OCI-LY7 (cell line): ENCODE results near the gene CSTPP1. TPM values are rescaled to one million over a fixed set of nuclear protein-coding genes. Genes with fewer than 3 reads are reported as not detected.

Source experiments
- BruUV-seq: library from RNA; stranded (reverse); fragments of 400-500 nt; replicated peaks from 2 replicates; lab custom pipeline; 2021; lab: Mats Ljungman, UMichigan
- CTCF ChIA-PET: fragments of 300-600 bp; sonication (Branson Sonifier 250); formaldehyde crosslinking; loops from one replicate; lab custom pipeline; 2022; ENCODE audit warnings: antibody characterized with exemption; ENCODE audit not compliant: unreplicated experiment; lab: Charles Lee
- POLR2A ChIA-PET: fragments of 300-600 bp; sonication (Branson Sonifier 250); formaldehyde crosslinking; loops from one replicate; lab custom pipeline; 2022; ENCODE audit warnings: antibody characterized with exemption; lab: Charles Lee
- DNase-seq: peaks from one replicate; pipeline ENCODE4 v3.0.0-alpha.2; 2015; ENCODE audit warnings: low spot score
- H2AFZ ChIP-seq: fragments of 200-600 bp; sonication (generic), shearing (Covaris generic); 2 replicates; pipeline ENCODE4 v1.6.1; 2014; ENCODE audit warnings: mild to moderate bottlenecking, antibody characterized with exemption, low read length, moderate library complexity
- H3K27ac ChIP-seq: fragments of 200-600 bp; sonication (generic); 2 replicates; pipeline ENCODE4 v1.5.1; 2014; ENCODE audit warnings: mixed run types, low read depth, mild to moderate bottlenecking, moderate library complexity, low read length, inconsistent platforms; ENCODE audit not compliant: poor library complexity, severe bottlenecking
- H3K36me3 ChIP-seq: fragments of 200-600 bp; sonication (generic); 2 replicates; pipeline ENCODE4 v1.6.1; 2014; ENCODE audit warnings: mild to moderate bottlenecking, antibody characterized with exemption, low read length, moderate library complexity, mixed read lengths; ENCODE audit not compliant: insufficient read depth
- H3K4me1 ChIP-seq: fragments of 200-600 bp; sonication (generic); 2 replicates; pipeline ENCODE4 v1.5.1; 2014; ENCODE audit warnings: mild to moderate bottlenecking, low read length; ENCODE audit not compliant: insufficient read depth, poor library complexity, severe bottlenecking
- H3K4me2 ChIP-seq: fragments of 200-600 bp; sonication (generic); 2 replicates; pipeline ENCODE4 v1.6.1; 2014; ENCODE audit warnings: mild to moderate bottlenecking, low read length
- H3K4me3 ChIP-seq: fragments of 200-600 bp; sonication (generic); 2 replicates; pipeline ENCODE4 v1.5.1; 2014; ENCODE audit warnings: mild to moderate bottlenecking, low read depth, low read length; ENCODE audit not compliant: poor library complexity, severe bottlenecking
- H3K79me2 ChIP-seq: fragments of 200-600 bp; sonication (generic); 2 replicates; pipeline ENCODE4 v1.6.1; 2016; ENCODE audit warnings: low read depth, mild to moderate bottlenecking, low read length, moderate library complexity, mixed read lengths; ENCODE audit not compliant: insufficient read depth
- H3K9me2 ChIP-seq: fragments of 200-600 bp; sonication (generic); 2 replicates; pipeline ENCODE4 v1.6.1; 2016; ENCODE audit warnings: mild to moderate bottlenecking, low read length, mixed read lengths; ENCODE audit not compliant: insufficient read depth
- H3K9me3 ChIP-seq: fragments of 200-600 bp; sonication (generic); 2 replicates; pipeline ENCODE4 v1.6.1; 2014; ENCODE audit warnings: mild to moderate bottlenecking, mixed run types, low read length, mixed read lengths
- H4K20me1 ChIP-seq: fragments of 200-600 bp; sonication (generic); 2 replicates; pipeline ENCODE4 v1.6.1; 2014; ENCODE audit warnings: mild to moderate bottlenecking, antibody characterized with exemption, low read length, moderate library complexity, mixed read lengths; ENCODE audit not compliant: insufficient read depth
- EZH2phosphoT487 ChIP-seq: fragments of 200-600 bp; sonication (generic); IDR thresholded peaks from 2 replicates; pipeline ENCODE4 v1.6.1; 2018; ENCODE audit warnings: low read depth, borderline replicate concordance, mild to moderate bottlenecking, mixed run types, antibody characterized with exemption, low read length, moderate library complexity, mixed read lengths
- intact Hi-C: fragments of 100-400 bp; cut with micrococcal nuclease; formaldehyde crosslinking; loops from one replicate; pipeline ENCODE4 v1.10.0; 2022; ENCODE audit not compliant: unreplicated experiment
- total RNA-seq, 2 experiments: library from RNA; depleted of rRNA in 1 of 2; stranded (reverse); fragments of >200 nt in 1 of 2; shearing (Covaris generic) in 1 of 2; gene quantifications; 2 replicates each; pipeline ENCODE4 v1.2.3, GENCODE V29; 2014 to 2022
- TF ChIP-seq, protein P1 (sequence below): fragments of 200-600 bp; sonication (generic); conservative IDR thresholded peaks from 2 replicates; pipeline ENCODE4 v1.5.1; 2014; ENCODE audit warnings: mild to moderate bottlenecking, antibody characterized with exemption, low read length, moderate library complexity, mixed read lengths

The CSTPP1 gene
- total RNA-seq, 2 experiments from 2014 or later = 39.6 to 43.1 TPM

DNA sequence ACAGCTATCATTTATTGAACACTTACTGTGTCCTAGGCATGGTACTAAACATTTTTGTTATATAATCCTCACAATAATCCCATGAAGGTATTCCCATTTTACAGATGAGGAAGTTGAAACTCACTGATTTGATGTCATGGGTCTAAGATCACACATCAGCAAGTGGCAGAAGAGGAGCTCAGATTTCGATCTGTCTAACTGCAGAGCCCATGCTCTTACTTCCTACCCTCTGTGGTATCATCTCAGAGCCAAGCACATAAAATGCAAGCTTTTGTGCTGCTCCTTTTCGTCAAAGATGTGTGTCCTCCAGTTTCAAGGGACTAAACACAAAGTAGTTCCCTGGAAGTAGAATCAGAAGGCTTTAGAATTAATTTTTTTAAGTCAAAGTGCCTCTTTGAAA lies 169.0 kb downstream of the CSTPP1 start:
- POLR2A ChIA-PET = interaction anchor here (0.5 to 2.8 kb wide), 14 partner anchors 14 to 914 kb away, joined by 3 to 25 read pairs (median 4); no protein-coding TSS in a partner anchor
- Histone ChIP-seq H3K4me2 (peak overlapping the region; percentile 77), H3K4me3 (peak overlapping the region; percentile 62), H4K20me1 (no peaks in the 10 kb centered on the region), H3K27ac (peak overlapping the region; percentile 99), H3K36me3 (peaks cover 6% of the 10 kb centered on the region), H3K4me1 (peaks cover 94% of the 10 kb centered on the region), H3K9me2 (no peaks in the 10 kb centered on the region), H2AFZ (no peak overlapping the region; the same call in 1 of the 2 replicates), H3K79me2 (peaks cover 42% of the 10 kb centered on the region; the same call in 1 of the 2 replicates), H3K9me3 (no peaks in the 10 kb centered on the region)
- CTCF ChIA-PET = interaction anchor here (0.5 to 1.6 kb wide), 3 partner anchors 48 to 349 kb away, joined by 4 to 5 read pairs (median 4); no protein-coding TSS in a partner anchor
- peak; percentile 71 for DNase-seq
- intact Hi-C loops = loop anchor here (5.0 kb wide), 1 partner anchor 168 kb away; the partner anchor contains the start of gene CSTPP1
- no peak for TF ChIP-seq EZH2phosphoT487
- TF ChIP-seq, protein P1, sequence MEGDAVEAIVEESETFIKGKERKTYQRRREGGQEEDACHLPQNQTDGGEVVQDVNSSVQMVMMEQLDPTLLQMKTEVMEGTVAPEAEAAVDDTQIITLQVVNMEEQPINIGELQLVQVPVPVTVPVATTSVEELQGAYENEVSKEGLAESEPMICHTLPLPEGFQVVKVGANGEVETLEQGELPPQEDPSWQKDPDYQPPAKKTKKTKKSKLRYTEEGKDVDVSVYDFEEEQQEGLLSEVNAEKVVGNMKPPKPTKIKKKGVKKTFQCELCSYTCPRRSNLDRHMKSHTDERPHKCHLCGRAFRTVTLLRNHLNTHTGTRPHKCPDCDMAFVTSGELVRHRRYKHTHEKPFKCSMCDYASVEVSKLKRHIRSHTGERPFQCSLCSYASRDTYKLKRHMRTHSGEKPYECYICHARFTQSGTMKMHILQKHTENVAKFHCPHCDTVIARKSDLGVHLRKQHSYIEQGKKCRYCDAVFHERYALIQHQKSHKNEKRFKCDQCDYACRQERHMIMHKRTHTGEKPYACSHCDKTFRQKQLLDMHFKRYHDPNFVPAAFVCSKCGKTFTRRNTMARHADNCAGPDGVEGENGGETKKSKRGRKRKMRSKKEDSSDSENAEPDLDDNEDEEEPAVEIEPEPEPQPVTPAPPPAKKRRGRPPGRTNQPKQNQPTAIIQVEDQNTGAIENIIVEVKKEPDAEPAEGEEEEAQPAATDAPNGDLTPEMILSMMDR = no peak
- no TSS peak for BruUV-seq

DNA sequence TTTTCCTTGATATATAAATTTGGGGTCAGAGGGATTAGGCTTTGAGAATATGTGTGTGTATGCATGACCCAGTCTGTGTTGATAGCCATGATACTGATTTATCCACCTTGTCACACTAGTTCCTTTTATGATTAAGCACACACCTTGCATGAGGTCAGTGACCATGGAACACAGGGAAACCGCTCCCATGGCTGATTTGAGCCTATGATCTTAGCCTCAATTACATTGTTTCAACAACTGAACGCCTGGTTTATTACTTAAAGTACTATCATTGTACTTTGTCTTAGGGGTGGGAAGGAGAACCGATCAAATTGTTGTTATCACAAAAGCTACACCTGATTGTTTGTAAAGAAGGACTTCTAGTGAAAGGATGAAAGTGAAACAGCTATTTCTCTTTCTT lies 169.4 kb downstream of the CSTPP1 start:
- CTCF ChIA-PET = interaction anchor here (1.6 kb wide), 1 partner anchor 48 kb away, joined by 5 read pairs; no protein-coding TSS in a partner anchor

More for the DNA sequence above, 169.4 kb downstream of the CSTPP1 start:
- intact Hi-C loops = loop anchor here (5.0 kb wide), 1 partner anchor 169 kb away; the partner anchor contains the start of gene CSTPP1
- TF ChIP-seq EZH2phosphoT487 = no peak
- TF ChIP-seq, protein P1 = no peak
- Histone ChIP-seq H3K27ac (peak overlapping the region; percentile 99), H2AFZ (no peak overlapping the region; the same call in 1 of the 2 replicates), H3K36me3 (peaks cover 4% of the 10 kb centered on the region; the same call in 1 of the 2 replicates), H3K9me3 (no peaks in the 10 kb centered on the region), H3K4me3 (peak overlapping the region; percentile 62), H3K4me2 (peak overlapping the region; percentile 77), H3K79me2 (peaks cover 42% of the 10 kb centered on the region; the same call in 1 of the 2 replicates), H3K9me2 (no peaks in the 10 kb centered on the region), H3K4me1 (peaks cover 99% of the 10 kb centered on the region), H4K20me1 (no peaks in the 10 kb centered on the region)
- BruUV-seq = no TSS peak
- no peak for DNase-seq
- POLR2A ChIA-PET = interaction anchor here (0.8 to 2.8 kb wide), 11 partner anchors 14 to 196 kb away, joined by 3 to 25 read pairs (median 4); no protein-coding TSS in a partner anchor
